ENCODE data around the gene GHR.
"Not testable (repeated sequence)": the region's sequence is repeated elsewhere in the genome, so short reads cannot be mapped to it uniquely, and the experiment has no call there.

The GHR gene

GRCh38 chr5:42566652-42567295, 143.5 kb downstream of the GHR start:
- DNase-seq (ENCODE audit: extremely low read depth in 1 of 2, low read depth in 1 of 2): no peak

GRCh38 chr5:42569325-42569724, 146.1 kb downstream of the GHR start:
- no peak for DNase-seq (ENCODE audit: extremely low read depth in 1 of 2, low read depth in 1 of 2)

GRCh38 chr5:42569953-42570548, 146.8 kb downstream of the GHR start:
- no peak for DNase-seq (ENCODE audit: extremely low read depth in 1 of 2, low read depth in 1 of 2)

- DNase-seq (ENCODE audit: extremely low read depth in 1 of 2, low read depth in 1 of 2): no peak
Observed at GRCh38 chr5:42570966-42571960, 148.0 kb downstream of the GHR start.

GRCh38 chr5:42572313-42572712, 149.1 kb downstream of the GHR start:
- DNase-seq (ENCODE audit: extremely low read depth in 1 of 2, low read depth in 1 of 2): no peak

- no peak for DNase-seq (ENCODE audit: extremely low read depth in 1 of 2, low read depth in 1 of 2)
Observed at GRCh38 chr5:42573386-42573785, 150.1 kb downstream of the GHR start.

GRCh38 chr5:42575914-42576313, 152.7 kb downstream of the GHR start:
- not testable (repeated sequence) for DNase-seq (ENCODE audit: extremely low read depth in 1 of 2, low read depth in 1 of 2)

GRCh38 chr5:42578901-42579300, 155.7 kb downstream of the GHR start:
- not testable (repeated sequence) for DNase-seq (ENCODE audit: extremely low read depth in 1 of 2, low read depth in 1 of 2)

GRCh38 chr5:42579320-42579719, 156.1 kb downstream of the GHR start:
- DNase-seq (ENCODE audit: extremely low read depth in 1 of 2, low read depth in 1 of 2): no peak

- no peak for DNase-seq (ENCODE audit: extremely low read depth in 1 of 2, low read depth in 1 of 2)
Observed at GRCh38 chr5:42581845-42582244, 158.6 kb downstream of the GHR start.

- no peak for DNase-seq (ENCODE audit: extremely low read depth in 1 of 2, low read depth in 1 of 2)
Observed at GRCh38 chr5:42582723-42583122, 159.5 kb downstream of the GHR start.

- DNase-seq (ENCODE audit: extremely low read depth in 1 of 2, low read depth in 1 of 2): no peak
Observed at GRCh38 chr5:42583322-42583721, 160.1 kb downstream of the GHR start.

GRCh38 chr5:42586625-42587024, 163.4 kb downstream of the GHR start:
- no peak for DNase-seq (ENCODE audit: extremely low read depth in 1 of 2, low read depth in 1 of 2)

- DNase-seq (ENCODE audit: extremely low read depth in 1 of 2, low read depth in 1 of 2): no peak
Observed at GRCh38 chr5:42587096-42587723, 164.0 kb downstream of the GHR start.

- DNase-seq (ENCODE audit: extremely low read depth in 1 of 2, low read depth in 1 of 2): no peak
Observed at GRCh38 chr5:42590566-42590965, 167.3 kb downstream of the GHR start.

- no peak for DNase-seq (ENCODE audit: extremely low read depth in 1 of 2, low read depth in 1 of 2)
Observed at GRCh38 chr5:42591015-42591414, 167.8 kb downstream of the GHR start.

GRCh38 chr5:42592401-42593140, 169.3 kb downstream of the GHR start:
- DNase-seq (ENCODE audit: extremely low read depth in 1 of 2, low read depth in 1 of 2): no peak

- DNase-seq (ENCODE audit: extremely low read depth in 1 of 2, low read depth in 1 of 2): no peak
Observed at GRCh38 chr5:42593591-42593990, 170.4 kb downstream of the GHR start.

GRCh38 chr5:42595597-42595996, 172.4 kb downstream of the GHR start:
- no peak for DNase-seq (ENCODE audit: extremely low read depth in 1 of 2, low read depth in 1 of 2)

- no peak for DNase-seq (ENCODE audit: extremely low read depth in 1 of 2, low read depth in 1 of 2)
Observed at GRCh38 chr5:42596817-42597216, 173.6 kb downstream of the GHR start.
